HG03039 (cell line): ENCODE data around the gene WASHC2C.
"Not testable (repeated sequence)": the region's sequence is repeated elsewhere in the genome, so short reads cannot be mapped to it uniquely, and the experiment has no call there.

Experiments
- ATAC-seq: cut with Tn5 transposase; IDR thresholded peaks from one replicate; pipeline ENCODE4 v1.9.1; 2021; ENCODE audit warnings: mild to moderate bottlenecking, moderate library complexity; ENCODE audit not compliant: unreplicated experiment

The WASHC2C gene

DNA sequence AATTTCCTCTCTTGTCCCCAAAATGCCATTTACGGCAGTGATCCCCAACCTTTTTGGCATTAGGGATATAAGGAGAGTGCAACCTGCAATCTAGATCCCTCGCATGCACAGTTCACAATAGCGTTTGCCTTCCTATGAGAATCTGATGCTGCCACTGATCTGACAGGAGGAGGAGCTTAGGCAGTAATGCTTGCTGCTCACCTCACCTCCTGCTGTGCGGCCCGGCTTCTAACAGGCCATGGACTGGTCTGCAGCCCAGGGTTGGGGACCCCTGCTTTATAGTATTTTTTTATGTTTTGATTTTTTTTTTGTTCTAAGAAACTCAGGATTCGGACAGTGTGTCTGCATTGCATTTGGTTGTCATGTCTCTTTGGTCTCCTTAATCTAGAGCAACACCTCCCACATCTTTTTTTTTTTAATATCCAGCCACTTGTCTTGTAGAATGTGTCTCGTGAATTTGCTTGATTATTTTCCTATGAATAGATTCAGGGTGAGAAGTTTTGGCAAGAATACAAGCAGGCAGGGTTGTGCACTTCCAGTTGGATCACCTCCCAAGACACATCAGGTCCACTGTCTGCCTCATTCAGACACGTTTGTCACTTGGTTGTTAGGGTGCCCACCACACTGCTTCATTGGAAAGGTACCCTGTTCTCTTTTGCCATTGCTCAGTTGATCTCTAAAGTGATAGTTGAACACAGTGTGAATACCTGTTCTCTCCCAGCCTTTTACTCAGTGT, 30.8 kb downstream of the WASHC2C start:
- ATAC-seq = not testable (repeated sequence)

DNA sequence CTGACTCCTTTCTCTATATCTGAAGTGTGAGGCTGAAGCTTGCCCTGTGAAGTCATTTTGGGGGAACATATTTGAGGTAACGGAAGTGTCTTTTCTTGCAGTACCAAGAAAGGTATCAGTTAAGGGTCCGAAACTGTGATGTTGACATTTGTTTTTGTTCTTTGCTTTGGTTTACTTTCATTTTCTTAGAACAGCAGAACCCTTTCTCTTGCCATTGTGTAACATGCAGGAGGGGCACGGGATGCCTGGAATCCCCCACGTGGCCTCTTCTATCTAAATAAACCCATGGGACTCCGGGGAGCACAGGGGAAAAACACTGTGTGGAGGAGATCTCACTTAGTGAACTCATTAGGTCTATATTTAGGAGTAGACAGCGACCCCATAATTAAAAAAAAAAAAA, 34.6 kb downstream of the WASHC2C start:
- ATAC-seq = not testable (repeated sequence)

DNA sequence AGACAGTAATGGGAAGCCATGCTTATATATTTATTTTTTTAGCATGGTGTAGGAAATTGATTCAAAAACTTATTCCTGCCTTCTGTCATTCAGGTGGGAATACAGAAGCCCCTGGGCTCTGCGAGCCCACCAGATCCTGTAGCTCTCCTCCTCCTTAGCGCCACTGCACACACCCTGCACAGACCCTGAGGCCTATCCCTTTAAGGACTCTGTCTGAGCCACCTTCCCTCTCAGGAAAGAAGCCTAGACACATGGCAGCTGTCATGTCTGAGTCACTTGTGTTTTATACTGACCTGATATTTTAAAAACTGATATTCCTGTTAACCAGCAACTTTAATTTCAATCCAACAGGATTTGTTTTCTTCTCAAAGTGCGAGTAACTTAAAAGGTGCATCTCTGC, 36.0 kb downstream of the WASHC2C start:
- not testable (repeated sequence) for ATAC-seq

DNA sequence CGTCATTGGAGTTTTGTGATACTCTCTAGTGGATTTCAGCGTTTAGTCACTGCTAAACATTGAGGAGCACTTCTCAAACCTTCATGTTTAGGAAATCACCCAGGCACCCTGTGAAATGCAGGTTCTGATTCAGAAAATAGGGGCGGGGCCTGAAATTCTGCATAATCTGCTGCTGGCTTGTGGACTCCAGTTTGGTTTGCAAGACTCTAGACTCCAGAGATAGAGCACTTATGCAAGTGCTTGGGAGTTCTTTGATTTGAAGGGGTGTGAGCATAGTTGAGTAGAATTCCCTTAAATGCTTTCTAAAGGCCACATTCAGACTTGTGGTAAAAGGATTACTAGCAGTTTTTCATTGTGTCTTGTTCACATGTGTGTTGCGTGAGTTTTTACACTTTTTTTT, 41.3 kb downstream of the WASHC2C start:
- ATAC-seq = not testable (repeated sequence)

DNA sequence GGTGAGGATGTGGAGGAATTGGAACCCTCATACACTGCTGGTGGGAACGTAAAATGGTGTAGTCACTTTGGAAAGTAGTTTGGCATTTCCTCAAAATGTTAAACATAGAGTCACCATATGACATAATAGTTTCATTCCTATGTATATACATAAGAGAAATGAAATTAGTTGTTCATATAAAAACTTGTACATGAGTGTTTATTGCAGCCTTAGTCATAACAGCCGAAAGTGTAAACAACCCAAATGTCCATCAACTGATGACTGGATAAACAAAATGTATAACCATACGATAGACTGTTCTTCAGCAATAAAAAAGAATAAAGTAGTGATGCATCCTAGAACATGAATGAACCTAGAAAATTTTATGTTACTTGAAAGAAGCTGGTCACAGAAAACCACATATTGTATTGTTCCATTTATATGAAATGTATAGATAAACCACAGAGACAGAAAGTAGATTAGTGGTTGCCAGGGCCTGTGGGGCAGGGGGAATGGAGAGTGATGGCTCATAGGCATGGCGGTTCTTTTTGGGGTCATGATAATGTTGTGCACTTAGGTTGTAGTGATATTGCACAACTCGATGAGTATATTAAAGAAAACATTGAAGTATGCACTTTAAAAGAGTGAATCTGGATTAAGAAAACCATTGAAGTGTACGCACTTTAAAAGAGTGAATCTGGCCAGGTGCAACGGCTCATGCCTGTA, 44.8 kb downstream of the WASHC2C start:
- ATAC-seq = not testable (repeated sequence)

DNA sequence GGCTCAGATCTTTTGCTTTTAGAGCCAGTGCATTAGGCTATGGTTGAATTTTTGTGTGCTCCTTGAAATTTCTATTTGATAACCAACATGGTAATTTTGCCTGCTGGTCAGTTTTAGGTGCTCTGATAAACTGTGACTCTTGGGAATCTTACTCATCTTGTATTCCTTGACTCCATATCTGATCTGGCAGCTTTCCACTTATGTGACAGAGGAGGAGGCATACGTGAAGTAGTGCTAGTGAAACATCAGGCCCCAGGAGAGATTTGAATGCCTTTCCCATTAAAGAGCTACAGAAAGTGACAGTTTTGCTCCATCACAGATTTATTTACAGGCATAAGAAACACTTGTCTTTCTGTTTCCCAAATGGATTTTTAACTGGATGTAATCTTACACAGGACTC, 59.2 kb downstream of the WASHC2C start:
- not testable (repeated sequence) for ATAC-seq

DNA sequence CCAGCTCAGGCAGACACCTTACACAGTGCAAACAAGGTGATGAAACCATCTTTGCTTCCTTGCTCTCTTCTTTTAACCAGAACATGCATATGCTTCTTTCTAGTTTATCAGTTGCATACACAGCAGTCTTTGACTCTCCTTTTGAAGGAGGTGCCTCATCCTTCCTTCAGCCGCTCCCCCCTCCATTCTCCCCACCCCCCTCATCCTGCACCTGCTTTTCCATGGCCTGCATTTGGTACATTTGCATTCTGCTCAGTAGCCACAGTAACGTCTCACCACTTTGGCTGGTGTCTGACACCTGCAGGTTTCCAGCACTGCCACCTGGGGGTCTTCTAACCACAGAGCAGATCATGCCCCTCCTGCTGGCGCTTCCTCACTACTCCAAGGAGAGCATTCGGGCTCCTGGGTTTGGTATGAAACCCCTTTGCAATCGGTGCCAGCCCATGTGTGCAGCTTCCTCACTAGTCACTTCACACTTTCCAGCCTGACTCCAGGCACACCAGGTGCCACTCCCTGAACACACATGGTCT, 60.2 kb downstream of the WASHC2C start:
- ATAC-seq = not testable (repeated sequence)

DNA sequence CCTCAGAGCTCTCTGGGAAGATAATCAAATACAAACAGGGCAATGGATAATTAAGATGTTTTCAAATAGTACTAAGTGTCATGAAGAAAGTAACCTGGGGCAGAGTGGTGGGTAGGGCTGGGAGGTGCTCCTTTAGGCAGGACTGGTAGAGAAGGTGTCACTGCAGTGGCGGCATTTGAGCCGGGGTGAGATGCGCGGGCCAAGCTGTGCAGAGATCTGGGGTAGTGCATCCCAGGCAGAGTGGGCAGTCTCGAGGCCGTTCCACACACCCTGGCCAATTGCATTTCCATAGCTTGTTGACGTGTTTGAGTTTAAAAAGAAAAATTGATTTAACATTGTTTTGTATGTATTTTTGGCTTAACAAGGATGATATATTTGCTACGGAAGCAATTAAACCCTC, 62.9 kb downstream of the WASHC2C start:
- ATAC-seq = not testable (repeated sequence)

DNA sequence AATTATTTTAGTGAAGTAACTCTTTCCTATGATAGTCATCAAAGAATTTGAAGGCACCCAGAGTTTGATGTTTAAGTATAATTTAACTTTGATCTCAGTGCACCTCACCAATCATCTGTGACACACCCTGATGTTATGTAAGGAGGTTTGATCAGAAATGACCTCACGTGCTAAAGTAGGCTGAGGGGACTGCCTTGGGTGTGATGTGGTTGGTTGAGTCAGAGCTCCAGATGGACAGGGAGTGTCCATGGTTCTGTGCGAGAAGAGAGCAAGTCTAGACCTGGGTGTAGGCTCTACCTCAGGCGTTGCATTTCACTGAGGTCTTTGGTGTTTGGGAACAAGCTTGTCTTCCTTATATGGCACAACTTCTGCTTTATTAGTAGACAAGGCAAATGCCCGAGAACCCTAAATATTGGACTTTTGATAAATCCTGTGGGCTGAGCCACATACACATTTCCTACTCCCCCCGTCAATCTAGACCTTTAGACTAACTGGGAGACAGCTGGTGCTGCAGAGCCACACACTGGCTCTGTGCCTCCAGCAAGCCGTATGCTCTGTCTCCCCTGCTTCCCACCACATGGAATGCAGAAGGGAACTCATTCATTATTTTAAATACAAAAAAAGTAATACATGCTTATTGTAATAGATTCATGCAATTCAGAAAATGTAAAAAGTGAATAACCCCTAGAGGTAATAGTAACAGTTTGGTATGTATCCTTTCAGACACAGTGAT, 63.8 kb downstream of the WASHC2C start:
- ATAC-seq = not testable (repeated sequence)

DNA sequence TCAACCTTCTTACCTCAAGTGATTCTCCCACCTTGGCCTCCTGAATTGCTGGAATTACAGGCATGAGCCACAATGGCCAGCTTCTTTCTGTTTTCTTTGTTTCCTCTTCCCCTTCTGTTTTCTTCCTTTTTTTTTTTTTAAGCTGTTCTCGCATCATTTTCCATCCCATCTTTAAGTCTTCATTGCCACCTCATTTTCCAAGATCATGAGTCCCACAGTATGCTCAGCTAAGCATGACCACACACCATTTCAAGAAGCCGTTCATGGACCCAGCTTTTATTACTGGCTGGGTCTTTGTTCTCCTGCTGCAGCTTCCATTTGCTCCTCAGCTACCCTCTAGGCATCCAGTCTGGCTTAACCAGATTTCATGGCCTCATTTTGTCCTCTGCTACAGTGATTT, 67.7 kb downstream of the WASHC2C start:
- ATAC-seq = not testable (repeated sequence)

DNA sequence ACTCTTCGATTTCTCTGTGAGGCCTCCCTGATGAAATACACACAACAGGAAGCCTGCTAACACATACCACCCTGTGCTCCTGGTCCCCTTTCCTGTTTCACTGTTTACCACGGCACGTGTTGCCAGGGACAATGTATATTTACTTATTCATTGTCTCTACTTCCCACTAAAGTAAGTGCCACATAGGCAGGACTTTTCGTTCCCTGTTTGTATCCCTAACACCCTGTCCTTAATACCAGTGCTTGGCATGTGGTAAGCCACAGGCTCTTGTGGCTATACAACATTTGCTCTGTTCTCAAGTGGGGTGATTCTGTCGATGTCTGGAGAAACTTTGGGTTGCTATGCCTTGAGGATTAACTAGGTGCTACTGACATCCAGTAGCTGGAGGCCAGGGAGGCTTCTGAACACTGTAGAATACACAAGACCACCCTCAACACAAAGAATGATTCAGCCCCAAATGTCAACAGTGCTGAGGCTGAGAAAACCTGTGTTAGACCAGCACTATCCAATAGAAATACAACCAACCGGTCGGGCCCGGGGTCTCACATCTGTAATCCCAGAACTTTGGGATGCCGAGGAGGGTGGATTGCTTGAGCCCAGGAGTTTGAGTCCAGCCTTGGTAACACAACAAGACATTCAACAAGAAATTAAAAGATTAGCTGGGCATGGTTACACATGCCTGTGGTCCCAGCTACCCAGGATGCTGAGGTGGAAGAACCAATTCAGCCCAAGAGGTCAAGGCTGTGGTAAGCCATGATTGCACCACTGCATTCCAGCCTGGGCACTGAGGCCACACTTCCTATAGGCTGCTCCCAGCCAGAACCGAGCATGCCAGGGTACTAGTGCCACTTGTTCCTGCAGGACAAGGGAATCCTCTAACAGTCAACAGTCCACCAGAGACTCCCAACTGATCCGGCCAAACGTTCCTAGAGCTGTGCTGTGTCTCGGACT, 76.3 kb downstream of the WASHC2C start:
- ATAC-seq = not testable (repeated sequence)

DNA sequence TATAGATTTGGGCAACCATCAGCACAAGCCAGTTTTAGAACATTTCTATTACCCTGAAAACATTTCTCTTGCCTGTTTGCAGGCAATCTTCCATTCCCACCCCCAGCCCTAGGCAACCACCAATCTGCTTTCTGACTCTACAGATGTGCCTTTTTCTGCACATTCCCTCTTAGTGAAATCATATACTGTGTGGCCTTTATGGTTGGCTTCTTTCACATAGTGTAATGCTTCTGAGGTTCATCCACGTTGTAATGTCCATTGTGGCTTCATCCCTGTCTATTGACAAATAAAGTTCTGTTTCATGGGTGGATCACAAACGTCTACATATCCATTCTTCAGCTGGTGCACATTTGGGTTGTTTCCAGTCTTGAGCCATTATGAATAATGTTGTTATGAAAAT, 77.9 kb downstream of the WASHC2C start:
- not testable (repeated sequence) for ATAC-seq

DNA sequence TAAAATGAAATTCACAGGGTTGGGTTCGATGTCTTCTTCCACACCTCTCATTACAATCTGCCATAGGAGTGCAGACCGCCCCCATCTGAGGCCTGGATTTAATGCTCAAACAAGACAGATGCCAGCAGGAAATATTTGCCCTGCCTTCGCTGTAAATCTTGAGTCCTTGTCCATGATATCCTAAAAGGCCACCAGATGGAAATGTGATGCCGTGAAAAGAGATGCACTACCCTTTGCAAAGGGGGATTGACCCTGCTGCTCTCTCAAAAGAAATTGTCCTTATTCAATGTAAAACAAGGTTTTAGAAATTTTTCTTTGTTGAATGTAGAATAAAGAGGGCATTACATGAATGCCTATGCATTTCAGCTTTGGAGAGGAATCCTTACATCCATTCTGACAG, 82.8 kb downstream of the WASHC2C start:
- no peak for ATAC-seq

DNA sequence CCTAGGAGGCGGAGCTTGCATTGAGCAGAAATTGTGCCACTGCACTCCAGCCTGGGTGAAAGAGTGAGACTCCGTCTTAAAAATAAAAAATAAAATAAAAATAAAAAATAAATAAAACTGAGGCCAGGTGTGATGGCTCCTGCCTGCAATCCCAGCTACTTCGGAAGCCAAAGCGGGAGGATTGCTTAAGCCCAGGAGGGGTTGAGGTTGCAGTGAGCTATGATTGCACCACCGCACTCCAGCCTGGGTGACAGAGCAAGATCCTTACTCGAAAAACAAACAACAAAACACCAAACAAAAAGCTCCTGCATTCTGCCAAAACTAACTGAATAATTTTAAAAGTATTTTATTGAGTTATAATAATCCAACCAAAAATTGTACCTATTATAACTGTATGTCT, 84.0 kb downstream of the WASHC2C start:
- ATAC-seq = no peak

DNA sequence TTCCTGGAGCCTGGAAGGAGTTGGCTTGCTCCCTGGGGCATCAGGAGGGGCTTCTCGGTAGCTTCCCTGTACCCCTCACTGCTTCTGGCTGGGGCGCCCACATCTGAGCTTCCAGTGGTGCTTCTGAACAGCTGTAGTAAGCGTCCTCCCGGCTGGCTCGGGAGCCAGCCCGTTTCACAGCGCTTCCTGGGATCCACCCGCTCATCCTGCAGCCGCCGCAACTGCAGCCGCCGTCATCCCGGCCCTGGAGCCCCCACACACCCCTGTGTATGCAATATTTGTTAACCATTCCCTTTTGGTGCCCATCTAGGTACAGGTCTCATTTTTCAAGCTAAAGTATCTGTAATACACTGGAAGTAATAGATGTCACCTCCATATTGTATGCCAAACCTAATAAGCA, 85.9 kb downstream of the WASHC2C start:
- ATAC-seq = not testable (repeated sequence)

DNA sequence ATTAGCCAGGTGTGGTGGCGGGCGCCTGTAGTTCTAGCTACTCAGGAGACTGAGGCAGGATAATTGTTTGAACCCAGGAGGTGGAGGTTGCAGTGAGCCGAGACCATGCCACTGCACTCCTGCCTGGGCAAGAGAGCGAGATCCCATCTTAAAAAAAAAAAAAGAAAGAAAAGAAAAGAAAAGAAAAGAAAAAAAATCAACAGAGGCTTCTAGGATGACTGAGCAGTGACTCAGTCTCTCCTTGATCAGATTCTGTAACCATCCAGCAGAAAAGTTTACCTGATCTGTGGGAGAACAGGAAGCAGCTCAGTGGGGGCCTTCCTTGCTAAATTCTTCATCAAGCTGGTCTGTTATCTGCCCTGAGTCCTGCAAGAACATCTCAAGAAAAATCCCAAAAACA, 87.1 kb downstream of the WASHC2C start:
- not testable (repeated sequence) for ATAC-seq

DNA sequence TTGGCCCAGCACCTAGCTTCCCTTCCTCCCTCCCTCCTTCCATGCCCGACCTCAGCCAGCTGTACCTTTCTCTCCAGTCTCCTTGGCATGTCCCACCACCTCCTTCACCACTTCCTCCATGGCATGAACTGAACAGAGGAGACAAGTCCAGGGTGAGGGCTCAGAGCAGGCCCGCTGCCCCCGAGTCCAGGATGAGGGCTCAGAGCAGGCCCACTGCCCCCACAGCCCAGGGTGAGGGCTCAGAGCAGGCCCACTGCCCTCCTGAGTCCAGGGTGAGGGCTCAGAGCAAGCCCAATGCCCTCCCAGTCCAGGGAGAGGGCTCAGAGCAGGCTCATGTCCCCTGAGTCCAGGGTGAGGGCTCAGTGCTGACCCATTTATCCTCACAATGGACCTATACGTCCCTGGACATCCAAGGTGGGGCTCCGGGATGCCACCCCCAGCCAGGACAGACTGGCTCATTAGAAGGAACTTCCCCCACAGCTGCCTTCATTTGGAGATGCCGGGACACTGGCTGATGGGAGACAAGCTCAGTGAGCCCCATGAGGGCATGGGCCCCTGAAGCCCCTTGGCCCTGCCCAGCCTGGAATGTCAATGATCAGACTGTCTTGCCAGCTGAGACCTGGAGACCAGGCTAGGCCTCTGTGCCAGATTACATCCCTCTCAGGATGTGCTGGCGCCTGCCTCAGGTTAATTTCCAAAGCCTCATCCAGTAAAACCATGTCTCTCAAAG, 90.2 kb downstream of the WASHC2C start:
- no peak for ATAC-seq

DNA sequence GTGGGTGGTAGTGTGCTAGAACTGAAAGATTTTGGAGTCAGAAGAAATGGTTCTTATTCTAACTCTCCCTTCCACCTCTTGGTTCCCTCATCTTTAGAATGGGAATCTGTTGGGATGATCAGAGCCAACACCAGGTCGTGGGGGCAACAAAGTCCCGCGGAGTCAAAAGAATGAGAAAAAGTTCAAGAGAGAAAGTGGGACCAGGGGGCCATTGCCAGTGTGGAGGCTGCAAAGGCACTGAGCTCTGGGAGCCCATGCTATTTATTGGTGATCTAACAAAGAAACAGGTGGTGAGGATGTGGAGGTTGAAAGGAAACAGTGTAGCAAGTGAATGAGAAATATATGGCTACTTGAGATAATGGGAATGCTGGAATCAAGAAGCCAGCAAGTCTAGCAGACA, 90.8 kb downstream of the WASHC2C start:
- no peak for ATAC-seq

DNA sequence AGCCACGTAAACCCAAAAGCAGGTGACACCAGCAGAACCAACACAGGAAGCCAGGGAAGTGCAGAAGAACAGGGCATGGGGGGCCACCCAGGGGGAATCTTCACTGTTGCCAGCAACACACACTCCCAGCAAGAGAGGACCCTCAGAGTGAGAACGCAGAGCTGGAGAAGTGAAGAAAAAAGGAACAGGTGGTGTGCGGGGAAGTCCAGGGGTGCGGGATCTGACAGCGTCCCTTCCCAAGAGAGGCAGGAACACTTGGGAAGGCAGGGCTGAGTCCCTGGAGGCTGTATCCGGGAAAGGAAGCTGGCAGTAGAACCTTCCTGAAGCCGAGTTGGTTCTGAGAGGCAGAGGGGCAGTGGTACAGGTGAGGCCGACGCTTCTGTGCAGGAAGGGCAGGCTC, 92.5 kb downstream of the WASHC2C start:
- no peak for ATAC-seq
